Measurements from ENCODE around the gene PTPRT. TPM values are rescaled to one million over a fixed set of nuclear protein-coding genes. Genes with fewer than 3 reads are reported as not detected.

PTPRT gene
- total and polyA plus RNA-seq, 9 donors: under 0.01 to 3.2 (median 0.22) TPM; not detected in 1

DNA sequence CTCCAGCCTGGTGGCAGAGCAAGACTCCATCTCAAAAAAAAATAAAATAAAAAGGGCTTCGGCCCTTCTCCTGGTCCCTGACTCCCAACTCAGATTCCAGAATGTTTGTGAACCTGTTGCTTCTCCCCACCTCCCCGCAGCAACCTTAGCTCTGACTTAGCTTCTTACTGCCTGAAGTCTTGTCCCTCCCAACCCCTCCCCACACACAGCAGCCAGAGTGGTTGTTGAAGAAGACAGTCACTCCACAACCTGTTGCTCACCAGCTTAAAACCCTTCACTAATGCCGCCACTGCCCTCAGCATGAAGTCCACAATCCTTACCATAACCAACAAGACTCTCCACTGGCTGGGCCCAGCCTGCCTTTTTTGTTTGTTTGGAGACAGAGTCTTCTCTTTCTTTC is 6.5 kb upstream of the PTPRT start:
- Histone ChIP-seq H3K4me3 (no peak overlapping the region), H3K36me3 (no peaks in the 10 kb centered on the region), H3K27me3 (no peaks in the 10 kb centered on the region), H3K9me3 (no peaks in the 10 kb centered on the region), H3K27ac (no peak overlapping the region), H3K4me1 (ENCODE audit: insufficient read depth) (no peaks in the 10 kb centered on the region)
- TF ChIP-seq, protein P1, sequence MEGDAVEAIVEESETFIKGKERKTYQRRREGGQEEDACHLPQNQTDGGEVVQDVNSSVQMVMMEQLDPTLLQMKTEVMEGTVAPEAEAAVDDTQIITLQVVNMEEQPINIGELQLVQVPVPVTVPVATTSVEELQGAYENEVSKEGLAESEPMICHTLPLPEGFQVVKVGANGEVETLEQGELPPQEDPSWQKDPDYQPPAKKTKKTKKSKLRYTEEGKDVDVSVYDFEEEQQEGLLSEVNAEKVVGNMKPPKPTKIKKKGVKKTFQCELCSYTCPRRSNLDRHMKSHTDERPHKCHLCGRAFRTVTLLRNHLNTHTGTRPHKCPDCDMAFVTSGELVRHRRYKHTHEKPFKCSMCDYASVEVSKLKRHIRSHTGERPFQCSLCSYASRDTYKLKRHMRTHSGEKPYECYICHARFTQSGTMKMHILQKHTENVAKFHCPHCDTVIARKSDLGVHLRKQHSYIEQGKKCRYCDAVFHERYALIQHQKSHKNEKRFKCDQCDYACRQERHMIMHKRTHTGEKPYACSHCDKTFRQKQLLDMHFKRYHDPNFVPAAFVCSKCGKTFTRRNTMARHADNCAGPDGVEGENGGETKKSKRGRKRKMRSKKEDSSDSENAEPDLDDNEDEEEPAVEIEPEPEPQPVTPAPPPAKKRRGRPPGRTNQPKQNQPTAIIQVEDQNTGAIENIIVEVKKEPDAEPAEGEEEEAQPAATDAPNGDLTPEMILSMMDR (IDR thresholded peaks at IDR 0.05): no peak
- TF ChIP-seq POLR2A (IDR thresholded peaks at IDR 0.05) (no peak), EP300 (IDR thresholded peaks at IDR 0.05) (no peak)
- no peak for DNase-seq
- intact Hi-C loops (cut with DNase I): no loop called here
- WGBS, 3 donors: 90 to 95% (median 91%) methylated on average over 3 of the region's 3 CpGs

DNA sequence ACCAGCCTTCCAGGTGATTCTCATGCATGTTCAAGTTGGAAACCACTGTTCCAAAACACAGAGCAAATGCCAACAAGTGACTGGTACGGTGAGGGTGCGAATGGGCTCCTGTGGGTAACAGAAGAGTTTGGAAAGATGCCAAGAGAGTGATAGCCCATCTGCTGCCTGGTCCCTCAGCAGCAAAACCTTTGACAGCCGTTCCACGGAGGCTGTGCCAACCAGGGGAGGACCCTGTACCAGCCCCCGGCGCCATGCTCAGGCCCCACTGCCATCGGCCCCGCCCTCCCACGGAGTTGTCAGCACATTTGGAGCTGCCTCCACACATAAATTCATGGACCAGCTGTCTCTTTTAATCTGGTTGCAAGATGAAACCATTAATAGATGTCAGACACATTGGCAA is 4.4 kb upstream of the PTPRT start:
- no peaks in the 10 kb centered on the region for H3K27me3 ChIP-seq
- DNase-seq: no peak
- TF ChIP-seq POLR2A (IDR thresholded peaks at IDR 0.05) (no peak), EP300 (IDR thresholded peaks at IDR 0.05) (no peak)
- TF ChIP-seq, protein P1 (IDR thresholded peaks at IDR 0.05): no peak
- no peak overlapping the region for H3K27ac ChIP-seq
- no peaks in the 10 kb centered on the region for H3K4me1 ChIP-seq (ENCODE audit: insufficient read depth)
- no peaks in the 10 kb centered on the region for H3K9me3 ChIP-seq
- no peaks in the 10 kb centered on the region for H3K36me3 ChIP-seq
- H3K4me3 ChIP-seq: no peak overlapping the region
- intact Hi-C loops (cut with DNase I): loop anchor here in 1 of 4 donors (5.0 kb wide), 1 partner anchor 1457 kb away; no protein-coding TSS in a partner anchor
- WGBS, 3 donors: 68 to 83% (median 74%) methylated on average over 9 of the region's 9 CpGs

DNA sequence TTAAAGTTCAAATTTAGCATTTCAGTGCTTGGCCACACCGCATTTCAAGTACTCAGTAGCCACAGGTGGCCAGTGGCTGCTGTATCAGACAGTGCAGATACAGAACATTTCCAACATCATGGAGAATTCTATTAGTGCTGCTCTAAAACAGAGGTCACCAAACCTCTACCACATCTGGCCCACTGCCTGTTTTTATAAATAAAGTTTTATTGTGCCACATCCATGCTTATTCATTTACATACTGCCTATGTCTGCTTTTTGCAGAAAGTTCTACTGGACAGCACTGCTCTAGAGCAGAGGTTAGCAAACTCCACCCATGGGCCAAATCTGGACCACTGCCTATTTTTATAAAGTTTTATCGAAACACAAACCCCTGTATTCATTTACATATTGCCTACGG is 3.7 kb upstream of the PTPRT start:
- Histone ChIP-seq H3K9me3 (no peaks in the 10 kb centered on the region), H3K4me3 (no peak overlapping the region), H3K27ac (no peak overlapping the region), H3K36me3 (no peaks in the 10 kb centered on the region), H3K27me3 (no peaks in the 10 kb centered on the region), H3K4me1 (ENCODE audit: insufficient read depth) (no peaks in the 10 kb centered on the region)
- TF ChIP-seq, protein P1 (IDR thresholded peaks at IDR 0.05): no peak
- TF ChIP-seq EP300 (IDR thresholded peaks at IDR 0.05) (no peak), POLR2A (IDR thresholded peaks at IDR 0.05) (no peak)
- DNase-seq: no peak
- intact Hi-C loops (cut with DNase I): loop anchor here in 1 of 4 donors (5.0 kb wide), 1 partner anchor 1456 kb away; no protein-coding TSS in a partner anchor
- 78 to 87% (median 86%) methylated on average over 3 of the region's 3 CpGs for WGBS, 3 donors

DNA sequence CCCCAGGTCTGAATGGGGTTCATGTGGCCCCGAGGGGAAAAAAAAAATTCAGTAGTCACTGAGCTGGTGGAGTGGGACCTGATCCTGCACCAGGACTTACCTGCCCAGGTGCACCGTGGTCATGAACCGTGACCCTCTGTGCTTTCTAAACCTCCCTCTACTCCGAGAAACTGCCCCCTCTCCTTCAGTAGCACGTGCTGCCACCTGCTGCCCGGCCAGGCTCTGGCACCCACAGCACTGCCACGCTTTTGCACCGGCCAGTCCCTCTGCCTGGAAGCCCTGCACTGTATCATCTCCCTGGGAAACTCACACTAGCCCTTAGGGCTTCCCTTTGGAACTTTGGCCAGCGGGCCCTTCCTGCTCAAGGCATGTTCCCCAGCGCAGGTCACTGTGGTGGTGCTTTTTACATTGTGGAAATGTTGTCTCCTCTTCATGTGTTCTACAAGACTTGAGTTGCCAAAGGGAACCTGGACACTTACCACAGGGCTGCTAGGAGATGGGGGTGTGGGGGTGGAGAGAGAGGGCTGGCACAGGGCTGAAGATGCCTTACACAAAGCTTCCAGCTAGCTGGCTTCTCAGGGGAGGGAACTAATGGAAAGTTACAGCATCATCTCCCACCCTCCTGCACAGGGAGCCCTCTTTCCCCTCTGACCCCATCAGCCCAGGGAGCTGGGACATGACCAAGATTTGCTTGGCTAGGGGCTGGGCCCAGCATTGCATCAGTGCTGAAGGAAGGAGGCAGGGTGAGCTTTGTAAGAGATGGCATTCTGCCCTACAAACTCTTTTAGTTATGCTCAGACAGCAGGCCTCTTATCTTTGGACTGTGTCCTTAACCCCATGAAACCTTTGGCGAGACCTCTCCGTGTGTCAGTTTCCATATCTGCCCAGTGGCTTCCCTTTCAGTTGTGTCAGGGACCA is 2.5 kb upstream of the PTPRT start:
- no peaks in the 10 kb centered on the region for H3K9me3 ChIP-seq
- H3K27ac ChIP-seq: no peak overlapping the region
- TF ChIP-seq POLR2A (IDR thresholded peaks at IDR 0.05) (no peak), EP300 (IDR thresholded peaks at IDR 0.05) (no peak)
- TF ChIP-seq, protein P1 (IDR thresholded peaks at IDR 0.05): no peak
- intact Hi-C loops (cut with DNase I): loop anchor here in 1 of 4 donors (5.0 kb wide), 1 partner anchor 1455 kb away; no protein-coding TSS in a partner anchor
- H3K4me1 ChIP-seq (ENCODE audit: insufficient read depth): no peaks in the 10 kb centered on the region
- 21 to 32% (median 25%) methylated on average over 12 of the region's 12 CpGs for WGBS, 3 donors
- H3K4me3 ChIP-seq: no peak overlapping the region
- H3K36me3 ChIP-seq: no peaks in the 10 kb centered on the region
- no peak for DNase-seq
- H3K27me3 ChIP-seq: no peaks in the 10 kb centered on the region

Data from ovary (tissue), 9 donors.